GM19395 (cell line): ENCODE data around the gene FLVCR1.
A peak's percentile ranks its signal among the peaks of the same experiment; 100 is the strongest.
"Not testable (repeated sequence)": the region's sequence is repeated elsewhere in the genome, so short reads cannot be mapped to it uniquely, and the experiment has no call there.

Experiments used
- ATAC-seq: cut with Tn5 transposase; IDR thresholded peaks from one replicate; pipeline ENCODE4 v1.9.1; 2021; ENCODE audit warnings: mild to moderate bottlenecking, moderate library complexity; ENCODE audit not compliant: unreplicated experiment

The FLVCR1 gene

DNA sequence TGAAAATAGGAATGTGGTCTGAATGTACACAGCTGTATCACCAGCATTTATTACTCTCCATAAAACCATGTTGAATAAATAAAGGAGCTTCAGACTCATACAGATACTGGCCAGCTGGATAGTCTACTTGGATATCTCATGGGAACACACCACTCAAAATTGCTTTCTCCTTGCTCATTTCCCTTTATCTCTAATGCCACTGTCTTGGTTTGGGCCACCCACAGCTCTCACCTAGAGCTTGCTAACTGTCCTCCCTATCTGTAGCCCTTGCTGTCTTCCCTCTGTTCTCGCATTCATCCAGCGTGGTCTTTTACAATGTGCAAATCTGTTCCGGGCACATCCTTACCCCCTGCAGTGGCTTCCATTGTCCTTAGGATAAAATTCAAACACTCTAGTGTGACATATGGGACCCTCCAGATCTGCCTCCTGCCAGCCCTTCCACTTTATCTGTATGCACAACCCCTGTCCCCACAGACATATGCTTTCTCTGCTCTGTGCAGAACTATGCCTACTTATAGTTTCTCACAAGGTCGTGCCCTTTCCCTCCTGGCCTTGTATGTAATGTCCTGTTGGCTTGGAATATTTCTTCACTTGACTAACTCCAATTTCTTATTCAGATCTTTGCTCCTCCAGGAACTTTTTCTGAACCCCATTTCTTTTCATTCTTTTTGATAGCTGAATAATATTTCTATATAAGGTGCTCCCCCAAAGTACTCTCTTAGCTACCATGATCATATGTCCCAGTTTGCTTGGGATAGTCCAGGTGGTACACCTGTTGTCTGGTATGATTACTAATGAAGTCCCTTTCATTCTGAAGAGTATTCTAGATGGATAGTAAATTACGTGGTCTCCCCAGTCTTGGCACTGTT is 2.9 kb downstream of the FLVCR1 start:
- ATAC-seq, result no peak

DNA sequence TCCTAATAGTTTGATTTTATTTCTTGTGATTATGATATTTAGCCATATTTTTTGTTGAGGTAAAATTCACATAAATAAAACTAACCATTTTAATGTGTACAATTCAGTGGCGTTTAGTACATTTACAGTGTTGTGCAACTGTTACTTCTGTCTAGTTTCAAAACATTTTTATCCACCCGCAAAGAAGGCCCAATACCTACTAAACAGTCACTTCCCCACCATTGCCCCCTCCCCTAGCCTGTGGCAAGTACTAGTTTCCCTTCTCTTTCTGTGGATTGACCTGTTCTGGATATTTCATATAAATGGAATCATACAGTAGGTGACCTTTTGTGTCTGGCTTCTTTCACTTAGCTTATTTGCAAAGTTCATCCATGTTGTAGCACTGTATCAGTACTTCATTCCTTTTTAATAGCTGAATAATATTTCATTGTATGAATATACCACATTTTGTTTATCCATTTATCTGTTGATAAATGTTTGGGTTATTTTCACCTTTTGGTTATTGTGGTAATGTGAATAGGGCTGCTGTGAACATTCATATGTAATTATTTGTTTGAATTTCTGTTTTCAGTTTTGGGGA is 4.1 kb downstream of the FLVCR1 start:
- ATAC-seq, result no peak

DNA sequence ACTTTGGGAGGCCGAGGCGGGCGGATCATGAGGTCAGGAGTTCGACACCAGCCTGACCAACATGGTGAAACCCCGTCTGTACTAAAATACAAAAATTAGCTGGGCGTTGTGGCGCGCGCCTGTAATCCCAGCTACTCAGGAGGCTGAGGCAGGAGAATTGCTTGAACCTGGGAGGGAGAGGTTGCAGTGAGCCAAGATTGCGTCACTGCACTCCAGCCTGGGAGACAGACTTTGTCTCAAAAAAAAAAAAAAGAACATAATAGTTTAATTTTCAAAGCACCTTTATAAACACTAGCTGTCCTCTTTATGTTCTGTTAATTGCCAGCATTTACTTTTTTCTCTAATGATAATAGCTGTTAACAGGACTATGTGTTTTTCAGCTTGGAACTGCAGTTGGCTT is 5.3 kb downstream of the FLVCR1 start:
- not testable (repeated sequence) for ATAC-seq

DNA sequence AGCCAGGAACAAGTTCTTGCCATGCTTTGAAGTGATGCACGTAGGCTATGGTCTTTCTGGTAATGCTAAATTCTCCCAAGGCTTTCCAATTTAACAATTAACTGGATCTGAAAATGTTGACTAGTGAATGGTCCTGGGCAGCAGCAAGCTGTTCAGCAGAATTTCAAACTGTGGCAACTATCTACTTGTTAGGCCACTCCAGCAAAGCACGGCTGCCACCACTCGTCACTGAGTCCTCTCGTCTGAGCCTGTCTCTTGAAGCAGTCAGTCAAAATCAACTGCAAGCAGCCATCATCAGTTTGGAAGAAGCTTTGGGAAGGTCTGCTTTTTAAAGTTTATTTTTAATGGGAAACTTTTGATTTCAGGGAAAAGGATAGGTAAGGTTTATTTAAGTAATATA is 6.1 kb downstream of the FLVCR1 start:
- ATAC-seq, result no peak

DNA sequence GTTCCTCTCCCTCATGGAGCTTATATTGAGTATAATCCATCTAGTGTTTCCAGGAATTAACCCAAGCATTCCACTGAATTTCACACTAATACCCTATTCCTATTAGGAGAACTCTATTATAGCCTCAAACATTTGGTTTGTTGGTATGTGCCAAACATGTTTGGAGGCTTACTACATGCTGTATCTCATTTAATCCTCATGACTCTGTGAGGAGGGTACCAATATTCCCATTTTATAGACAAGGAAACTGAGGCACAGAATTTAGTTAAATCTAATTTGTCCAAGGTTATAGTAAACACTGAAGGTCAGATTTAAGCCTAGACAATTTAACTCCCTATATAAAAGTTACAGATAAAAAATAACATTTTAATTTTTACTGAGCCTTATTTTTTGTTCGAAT is 9.1 kb downstream of the FLVCR1 start:
- ATAC-seq, result no peak

DNA sequence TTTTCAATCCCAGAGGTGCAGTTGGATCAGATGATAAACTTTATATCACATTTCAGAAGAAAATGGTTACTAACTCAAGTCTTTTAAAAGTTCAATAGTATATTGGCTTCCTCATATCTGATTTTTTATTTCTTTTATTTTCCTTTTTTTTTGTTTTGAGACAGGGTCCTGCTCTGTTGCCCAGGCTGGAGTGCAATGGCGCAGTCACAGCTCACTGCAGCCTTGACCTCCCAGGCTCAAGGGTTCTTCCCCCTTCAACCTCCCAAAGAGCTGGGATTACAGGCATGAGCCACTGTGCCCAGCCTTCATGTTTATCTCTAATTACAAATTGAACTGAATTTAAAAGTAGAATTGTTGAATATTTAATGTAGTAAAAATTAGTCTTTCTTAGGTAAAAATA is 13.9 kb downstream of the FLVCR1 start:
- ATAC-seq, result no peak

DNA sequence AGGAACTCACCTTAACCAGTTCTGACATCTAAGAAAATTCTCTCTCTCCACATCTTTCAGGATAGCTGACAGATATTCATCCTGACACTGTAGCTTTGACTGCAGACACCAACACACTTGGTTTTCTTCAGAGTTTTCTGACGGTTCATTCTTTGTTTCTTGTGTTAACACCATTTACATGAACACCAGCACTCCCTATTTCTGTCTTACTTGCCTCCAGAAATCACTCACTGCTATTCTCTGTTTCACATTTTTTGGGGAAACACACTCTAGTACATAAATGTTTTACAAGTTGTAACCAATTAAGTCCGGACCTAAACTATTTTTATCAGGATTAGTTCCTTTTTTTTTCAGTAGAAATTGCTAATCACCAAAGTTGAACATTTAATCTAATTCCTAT is 15.4 kb downstream of the FLVCR1 start:
- peak; percentile 95 for ATAC-seq

DNA sequence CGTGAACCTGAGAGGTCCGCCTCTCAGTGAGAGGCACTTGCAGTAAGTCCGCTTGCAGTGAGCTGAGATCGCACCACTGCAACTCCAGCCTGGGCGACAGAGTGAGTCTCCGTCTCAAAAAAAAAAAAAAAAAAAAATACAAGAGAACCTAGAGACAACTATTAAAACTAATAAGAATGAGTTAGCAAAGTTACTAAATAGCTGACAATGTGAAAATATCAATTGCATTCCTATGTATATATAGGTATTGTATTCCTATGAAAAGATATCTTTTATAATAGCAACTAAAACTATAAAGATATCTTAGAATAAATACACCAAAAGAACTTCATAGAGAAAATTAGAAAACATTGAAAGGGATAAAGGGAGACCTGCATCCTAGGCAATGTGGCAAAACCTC is 20.3 kb downstream of the FLVCR1 start:
- no peak for ATAC-seq

DNA sequence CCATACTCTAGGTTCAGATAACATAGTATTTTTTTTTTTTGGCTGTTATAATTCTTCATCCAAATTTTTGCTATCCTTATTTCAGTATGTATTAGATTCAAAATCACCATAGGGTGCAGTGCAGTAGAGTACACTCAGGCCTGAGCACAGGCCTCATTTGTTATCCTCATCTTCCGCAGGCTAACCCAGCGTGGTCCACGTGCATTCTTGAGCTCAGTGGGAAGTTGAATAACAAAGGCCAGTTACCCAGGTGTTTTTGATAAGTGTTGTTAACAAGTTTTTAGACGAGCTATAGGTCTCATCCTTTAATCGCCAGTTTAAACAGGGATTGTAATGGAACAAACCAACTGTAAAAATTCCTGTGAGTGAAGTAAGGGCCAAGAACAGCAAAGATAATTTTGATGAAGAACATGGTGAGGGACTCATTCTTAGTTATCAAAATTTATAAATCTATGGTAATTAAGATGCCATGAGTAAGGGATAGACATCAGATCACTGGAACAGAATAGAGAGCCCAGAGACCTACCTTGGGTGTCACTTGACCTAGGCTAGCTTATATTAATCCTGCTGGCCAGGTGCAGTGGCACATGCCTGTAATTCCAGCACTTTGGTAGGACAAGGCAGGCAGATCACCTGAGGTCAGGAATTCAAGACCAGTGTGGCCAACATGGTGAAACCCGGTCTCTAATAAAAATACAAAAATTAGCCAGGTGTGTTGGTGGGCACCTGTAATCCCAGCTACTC is 22.0 kb downstream of the FLVCR1 start:
- ATAC-seq, result no peak

DNA sequence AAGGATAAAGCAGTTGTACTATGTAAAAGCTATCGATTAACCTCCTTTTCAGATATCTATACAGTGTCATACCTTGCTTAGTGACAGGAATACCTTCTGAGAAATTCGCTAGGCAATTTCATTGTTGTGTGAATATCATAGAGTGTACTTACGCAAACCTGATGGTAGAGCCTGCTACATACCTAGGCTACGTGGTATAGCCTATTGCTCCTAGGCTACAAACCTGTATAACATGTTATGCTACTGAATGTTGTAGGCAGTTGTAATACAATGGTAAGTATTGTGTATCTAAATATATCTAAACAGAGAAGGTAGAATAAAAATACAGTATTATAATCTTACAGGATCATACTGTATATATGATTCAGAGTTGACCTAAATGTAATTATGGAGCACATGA is 26.5 kb downstream of the FLVCR1 start:
- no peak for ATAC-seq

DNA sequence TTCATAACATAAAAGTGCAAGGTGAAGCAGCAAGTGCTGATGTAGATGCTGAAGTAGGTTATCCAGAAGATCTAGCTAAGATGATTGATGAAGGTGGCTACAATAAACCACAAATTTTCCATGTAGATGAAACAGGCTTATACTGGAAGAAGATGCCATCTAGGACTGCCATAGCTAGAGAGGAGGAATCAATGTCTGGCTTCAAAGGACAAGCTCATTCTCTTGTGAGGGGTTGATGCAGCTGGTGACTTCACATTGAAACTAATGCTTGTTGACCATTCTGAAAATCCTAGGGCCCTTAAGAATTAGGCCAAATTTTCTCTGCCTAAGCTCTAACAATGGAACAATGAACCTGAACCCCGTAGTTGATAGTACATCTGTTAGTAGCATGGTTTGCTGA is 34.0 kb downstream of the FLVCR1 start:
- ATAC-seq, result no peak

DNA sequence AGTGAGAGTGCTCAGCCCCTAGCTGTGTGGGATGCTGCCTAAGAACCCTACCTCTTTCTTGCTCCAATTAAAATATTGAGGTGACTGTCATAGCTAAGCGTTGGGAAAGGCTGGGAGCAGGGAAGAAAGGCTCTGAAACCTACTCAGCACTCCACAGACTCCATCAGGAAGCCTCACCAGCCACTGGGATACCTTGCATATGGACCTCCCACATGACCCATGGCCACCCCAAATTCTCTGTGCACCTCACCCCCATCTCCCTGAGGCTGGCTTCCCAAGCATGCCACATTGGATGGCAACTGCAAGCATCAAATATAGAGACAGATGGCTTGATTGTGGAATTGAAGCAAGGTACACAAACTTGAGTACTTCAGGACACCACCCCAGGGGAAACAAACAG is 41.8 kb downstream of the FLVCR1 start:
- no peak for ATAC-seq

DNA sequence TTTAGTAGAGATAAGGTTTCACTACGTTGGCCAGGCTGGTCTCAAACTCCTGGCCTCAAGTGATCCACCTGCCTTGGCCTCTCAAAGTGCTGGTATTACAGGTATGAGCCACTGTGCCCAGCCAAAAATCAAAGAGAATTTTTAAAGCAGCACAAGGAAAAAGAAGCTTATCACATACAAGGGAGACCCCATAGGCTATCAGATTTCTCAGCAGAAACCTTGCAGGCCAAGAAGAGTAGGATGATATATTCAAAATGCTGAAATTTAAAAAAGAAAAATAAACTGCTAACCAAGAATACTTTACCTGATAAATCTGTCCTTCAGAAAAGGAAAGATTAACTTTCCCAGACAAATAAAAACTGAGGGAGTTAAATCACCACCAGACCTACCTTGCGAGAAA is 43.2 kb downstream of the FLVCR1 start:
- ATAC-seq, result no peak

DNA sequence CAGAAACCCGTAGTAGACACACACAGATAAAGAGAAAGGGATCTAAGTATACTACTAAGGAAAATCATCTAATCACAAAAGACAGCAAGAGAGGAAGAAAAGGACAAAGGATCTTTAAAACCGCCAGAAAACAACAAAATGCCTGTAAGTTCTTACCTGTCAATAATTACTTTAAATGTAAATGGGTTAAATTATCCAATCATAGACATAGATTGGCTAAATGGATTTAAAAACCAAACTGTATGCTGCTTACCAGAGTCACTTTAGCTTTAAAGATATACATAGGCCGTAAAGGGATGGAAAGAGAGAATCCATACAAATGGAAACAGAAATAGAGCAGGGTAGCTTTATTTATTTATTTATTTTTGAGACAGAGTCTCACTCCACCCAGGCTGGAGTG is 44.0 kb downstream of the FLVCR1 start:
- ATAC-seq, result no peak

DNA sequence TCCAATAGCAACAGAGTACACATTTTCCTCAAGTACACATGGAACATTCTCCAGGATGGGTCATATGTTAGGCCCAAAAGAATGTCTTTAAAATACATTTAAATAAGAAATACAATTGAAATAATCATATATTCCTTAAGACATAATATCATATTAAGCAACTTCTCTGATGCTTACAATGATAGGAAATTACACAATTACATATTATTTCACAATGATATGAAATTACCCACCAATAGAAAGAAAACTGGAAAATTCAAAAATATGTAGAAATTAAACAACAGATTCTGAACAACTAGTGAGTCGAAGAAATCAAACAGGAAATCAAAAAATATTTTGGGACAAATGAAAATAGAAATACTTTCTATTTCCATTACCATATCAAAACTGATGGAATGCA is 45.6 kb downstream of the FLVCR1 start:
- no peak for ATAC-seq

DNA sequence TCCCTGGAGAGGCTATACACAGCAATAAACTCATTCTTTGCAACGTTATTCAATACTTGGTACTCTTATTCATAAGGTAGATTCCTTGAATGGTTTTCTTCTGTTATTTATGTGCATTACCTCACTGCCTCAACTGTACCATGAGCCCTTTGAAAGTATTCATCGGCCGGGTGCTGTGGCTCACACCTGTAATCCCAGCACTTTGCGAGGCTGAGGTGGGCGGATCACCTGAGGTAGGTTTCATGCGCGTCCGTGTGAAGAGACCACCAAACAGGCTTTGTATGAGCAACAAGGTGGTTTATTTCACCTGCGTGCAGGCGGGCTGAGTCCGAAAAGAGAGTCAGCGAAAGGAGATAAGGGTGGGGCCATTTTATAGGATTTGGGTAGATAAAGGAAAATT is 50.0 kb downstream of the FLVCR1 start:
- not testable (repeated sequence) for ATAC-seq

DNA sequence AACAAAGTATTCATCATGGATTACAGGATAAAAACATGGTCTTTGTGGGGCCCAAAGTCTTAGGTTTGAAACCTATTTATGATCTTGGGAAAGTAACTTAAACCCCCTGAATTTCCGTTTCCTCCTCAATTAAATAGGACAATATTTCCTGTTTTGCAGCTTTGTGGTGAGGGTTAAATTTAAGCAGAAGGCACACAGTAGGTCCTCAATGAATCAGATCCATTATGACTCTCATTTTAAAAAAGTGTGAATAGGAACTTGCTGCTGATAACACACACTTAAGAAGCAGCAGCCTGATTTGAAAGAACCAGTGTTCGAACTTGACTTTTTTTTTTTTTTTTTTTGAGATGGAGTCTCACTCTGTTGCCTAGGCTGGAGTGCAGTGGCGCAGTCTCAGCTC is 50.9 kb downstream of the FLVCR1 start:
- ATAC-seq, result no peak

DNA sequence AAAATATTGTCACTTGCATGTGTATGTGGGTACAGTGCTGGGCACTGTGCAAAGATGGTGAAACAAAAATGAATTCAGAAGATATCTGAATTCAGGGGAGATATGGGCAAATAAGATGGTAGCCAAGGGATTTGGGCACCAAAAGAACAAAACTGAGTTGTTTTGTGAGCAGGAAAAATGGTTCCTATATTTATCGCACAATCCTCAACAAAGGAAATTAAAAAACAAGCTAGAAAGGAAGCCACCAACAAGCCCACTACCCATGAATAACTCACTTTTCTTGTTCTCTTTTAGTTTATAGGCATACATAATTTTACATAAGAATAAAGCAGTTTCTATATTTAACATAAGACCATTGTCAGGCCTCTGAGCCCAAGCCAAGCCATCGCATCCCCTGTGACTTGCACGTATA is 51.6 kb downstream of the FLVCR1 start:
- no peak for ATAC-seq

DNA sequence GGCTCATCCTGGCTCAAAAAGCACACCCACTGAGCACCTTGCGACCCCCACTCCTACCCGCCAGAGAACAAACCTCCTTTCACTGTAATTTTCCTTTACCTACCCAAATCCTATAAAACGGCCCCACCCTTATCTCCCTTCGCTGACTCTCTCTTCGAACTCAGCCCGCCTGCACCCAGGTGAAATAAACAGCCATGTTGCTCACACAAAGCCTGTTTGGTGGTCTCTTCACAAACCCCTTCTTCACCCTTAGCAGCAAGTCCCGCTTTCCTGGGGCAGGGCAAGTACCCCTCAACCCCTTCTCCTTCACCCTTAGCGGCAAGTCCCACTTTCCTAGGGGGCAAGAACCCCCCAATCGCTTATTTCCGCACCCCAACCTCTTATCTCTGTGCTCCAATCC is 52.1 kb downstream of the FLVCR1 start:
- ATAC-seq, result not testable (repeated sequence)

DNA sequence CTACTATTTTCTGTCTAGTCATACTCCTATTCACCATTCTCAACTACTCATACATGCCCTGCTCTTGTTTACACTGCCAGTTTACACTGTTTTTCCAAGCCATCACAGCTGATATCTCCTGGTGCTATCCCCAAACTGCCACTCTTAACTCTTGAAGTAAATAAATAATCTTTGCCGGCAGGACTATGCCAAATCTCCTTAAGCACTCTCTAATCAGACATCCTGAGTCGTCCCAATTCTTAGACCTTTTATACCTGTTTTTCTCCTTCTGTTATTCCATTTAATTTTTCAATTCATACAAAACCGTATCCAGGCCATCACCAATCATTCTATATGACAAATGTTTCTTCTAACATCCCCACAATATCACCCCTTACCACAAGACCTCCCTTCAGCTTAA is 55.6 kb downstream of the FLVCR1 start:
- ATAC-seq, result not testable (repeated sequence)

DNA sequence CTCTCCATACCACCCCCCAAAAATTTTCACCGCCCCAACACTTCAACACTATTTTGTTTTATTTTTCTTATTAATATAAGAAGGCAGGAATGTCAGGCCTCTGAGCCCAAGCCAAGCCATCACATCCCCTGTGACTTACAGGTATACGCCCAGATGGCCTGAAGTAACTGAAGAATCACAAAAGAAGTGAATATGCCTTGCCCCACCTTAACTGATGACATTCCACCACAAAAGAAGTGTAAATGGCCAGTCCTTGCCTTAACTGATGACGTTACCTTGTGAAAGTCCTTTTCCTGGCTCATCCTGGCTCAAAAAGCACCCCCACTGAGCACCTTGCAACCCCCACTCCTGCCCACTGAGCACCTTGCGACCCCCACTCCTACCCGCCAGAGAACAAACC is 56.0 kb downstream of the FLVCR1 start:
- ATAC-seq, result not testable (repeated sequence)

DNA sequence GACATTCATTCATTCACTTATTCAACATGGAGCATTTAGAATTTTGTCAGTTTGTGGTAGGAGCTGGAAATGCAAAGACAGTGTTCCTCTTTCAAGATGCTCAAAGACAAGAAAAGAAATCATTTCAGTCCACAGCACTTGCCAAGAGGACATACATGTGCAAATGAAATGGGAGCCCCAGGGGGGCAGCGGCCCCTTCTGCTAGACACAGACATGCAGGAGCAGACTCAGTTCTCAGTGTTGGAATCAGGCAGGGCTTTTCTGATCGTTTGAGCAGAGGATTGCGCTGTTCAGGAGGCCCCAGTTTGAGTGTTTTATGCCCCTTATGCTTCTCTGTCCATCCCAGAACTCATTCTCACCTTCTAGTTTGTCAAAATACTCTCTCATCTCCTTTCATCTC is 56.7 kb downstream of the FLVCR1 start:
- ATAC-seq, result no peak
